ENCODE measurements around the gene TTC34.

Gene TTC34

DNA sequence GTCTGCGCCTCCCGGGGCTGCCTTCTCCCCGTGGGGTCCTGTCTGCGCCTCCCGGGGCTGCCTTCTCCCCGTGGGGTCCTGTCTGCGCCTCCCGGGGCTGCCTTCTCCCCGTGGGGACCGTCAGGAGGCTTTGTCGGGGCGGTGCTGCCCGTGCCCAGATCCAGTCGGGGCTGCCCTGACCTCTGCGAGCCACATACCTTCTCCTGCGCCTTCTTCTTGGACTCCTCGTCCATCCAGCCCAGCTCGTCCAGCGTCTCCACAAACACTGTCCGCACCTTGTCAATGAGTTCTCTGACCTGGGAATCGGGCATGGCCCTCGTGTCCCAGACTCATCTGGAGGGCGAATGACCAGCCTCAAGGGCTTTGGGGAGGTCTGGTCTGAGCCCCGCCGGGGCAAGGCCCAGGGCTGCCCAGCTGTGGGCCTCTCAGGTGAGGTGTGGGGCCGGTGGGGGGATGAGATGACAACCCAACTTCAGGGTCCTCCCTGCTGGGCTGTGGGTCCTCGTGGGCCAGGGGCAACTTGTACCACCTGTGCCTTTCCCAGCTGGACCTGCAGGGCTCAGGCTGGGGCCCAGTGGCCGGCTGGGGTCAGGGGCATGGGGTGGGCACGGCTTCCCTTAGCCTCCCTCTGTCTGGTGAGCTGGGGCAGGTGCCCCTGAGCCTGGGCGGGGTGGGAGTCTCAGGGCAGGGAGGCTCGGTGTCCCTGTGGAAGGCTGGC is 205.5 kb downstream of the TTC34 start:
- H3K4me3 ChIP-seq (ENCODE audit: low read length), result no peak overlapping the region
- no peak for TF ChIP-seq ZNF274 (IDR thresholded peaks at IDR 0.05; ENCODE audit: low read depth, low read length)

DNA sequence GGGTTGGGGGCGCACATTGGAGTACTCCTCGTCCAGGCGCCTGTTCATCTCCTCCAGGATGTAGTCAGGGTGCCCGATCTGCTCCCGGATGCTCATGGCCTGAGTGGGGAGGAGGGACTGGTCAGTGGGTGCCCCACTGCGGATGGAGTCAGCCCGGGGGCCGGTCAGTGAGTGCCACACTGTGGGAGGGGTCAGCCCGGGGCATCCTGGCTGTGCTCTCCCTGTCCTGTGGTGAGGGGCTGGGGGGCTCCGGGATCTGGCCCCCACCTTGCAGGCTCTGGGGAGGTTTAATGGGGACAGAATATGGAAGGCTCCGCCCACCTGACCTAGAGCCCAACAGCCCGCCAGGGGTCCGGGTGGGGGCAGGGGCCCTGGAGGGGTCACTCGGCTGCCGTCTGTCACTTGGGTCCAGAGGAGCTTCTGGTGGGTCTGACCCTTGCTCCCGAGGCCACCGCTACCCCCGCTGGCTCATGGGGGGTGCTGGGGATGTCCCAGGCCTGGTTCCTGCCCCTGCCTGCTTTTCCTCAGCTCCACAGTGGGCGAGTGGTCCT is 206.2 kb downstream of the TTC34 start:
- no peak overlapping the region for H3K4me3 ChIP-seq (ENCODE audit: low read length)
- TF ChIP-seq ZNF274 (IDR thresholded peaks at IDR 0.05; ENCODE audit: low read depth, low read length), result no peak

DNA sequence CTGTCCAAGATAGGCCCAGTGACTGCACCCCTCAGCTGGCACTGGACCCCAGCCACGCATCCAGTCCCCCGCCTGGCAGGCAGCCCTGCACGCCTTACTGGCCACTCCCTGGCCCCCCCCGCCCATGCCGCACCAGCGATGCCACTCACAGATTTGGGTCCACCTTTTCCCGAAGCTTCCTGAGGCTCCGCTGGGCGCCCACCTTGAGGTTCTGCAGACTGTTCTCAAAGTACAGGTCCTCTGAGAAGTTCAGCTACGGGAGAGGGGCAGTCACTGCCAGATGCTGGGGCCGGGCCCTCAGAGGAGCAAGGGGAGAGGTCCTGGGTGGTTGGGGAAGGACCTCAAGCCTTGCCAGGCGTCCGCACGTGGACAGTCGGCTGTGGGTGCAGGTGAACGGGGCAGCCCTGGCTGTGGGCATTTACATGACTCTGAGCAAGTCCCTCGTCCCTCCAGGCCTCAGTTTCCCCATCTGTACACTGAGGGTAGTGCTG is 206.8 kb downstream of the TTC34 start:
- TF ChIP-seq ZNF274 (IDR thresholded peaks at IDR 0.05; ENCODE audit: low read depth, low read length), result no peak
- no peak overlapping the region for H3K4me3 ChIP-seq (ENCODE audit: low read length)

DNA sequence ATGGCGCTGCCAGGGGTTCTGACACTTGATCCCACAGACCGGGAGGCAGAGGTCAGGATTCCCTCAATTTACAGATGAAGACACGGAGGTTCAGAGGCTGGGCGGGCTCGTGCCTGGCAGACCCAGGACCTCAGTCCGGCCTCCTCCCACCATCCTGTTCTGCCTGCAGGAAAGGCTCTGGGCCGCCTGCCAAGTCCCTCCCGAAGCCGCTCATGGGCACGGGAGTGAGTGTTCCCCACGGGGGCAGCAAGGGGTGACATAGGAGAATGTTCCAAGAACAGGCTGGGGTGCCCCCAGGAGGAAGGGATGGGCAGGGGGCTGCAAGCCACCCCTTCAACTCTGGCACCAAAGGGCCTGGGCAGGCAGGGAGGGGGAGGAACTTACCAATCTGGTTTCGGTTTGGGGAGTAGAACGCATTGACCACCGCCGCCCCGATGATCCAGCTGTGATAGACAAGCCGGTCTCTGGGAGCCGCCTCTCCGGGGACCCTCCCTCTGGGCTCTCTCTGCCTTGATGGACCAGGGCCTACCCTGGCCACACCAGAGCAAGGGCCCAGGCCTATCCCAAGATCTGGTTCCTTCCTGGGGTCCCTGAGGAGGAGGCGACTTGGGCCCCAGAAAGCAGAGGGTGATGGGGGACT is 207.4 kb downstream of the TTC34 start:
- no peak for TF ChIP-seq ZNF274 (IDR thresholded peaks at IDR 0.05; ENCODE audit: low read depth, low read length)
- no peak overlapping the region for H3K4me3 ChIP-seq (ENCODE audit: low read length)

DNA sequence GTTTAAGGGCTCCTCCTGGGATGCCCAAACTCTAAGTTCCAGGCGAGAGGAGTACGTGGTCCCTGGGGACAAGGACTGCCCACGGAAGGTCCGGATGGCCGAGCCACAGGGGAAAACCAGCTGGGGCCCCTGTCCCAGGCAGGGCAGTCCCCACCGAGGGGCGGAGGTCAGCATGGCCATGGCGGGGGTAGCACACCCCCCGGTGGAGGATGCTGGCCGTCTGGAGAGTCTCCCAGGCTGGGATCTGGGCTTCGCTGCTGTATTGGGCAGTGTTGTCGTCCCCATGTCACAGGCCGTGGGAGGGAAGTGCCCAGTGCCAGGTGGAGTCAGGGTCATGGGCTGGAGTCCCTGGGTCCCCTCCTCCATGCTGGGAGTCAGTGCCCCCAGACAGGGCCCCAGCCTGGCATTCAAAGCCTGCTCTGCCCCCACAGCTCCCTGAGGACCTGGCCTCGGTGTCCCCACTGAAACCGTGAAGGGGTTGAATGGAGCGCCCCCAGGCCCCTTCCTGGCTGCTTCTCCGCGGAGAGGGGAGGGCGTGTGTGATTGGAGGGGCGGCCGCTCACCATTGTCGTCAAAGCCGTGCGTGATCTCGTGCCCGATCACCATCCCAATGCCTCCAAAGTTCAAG is 208.1 kb downstream of the TTC34 start:
- no peak for TF ChIP-seq ZNF274 (IDR thresholded peaks at IDR 0.05; ENCODE audit: low read depth, low read length)
- no peak overlapping the region for H3K4me3 ChIP-seq (ENCODE audit: low read length)

DNA sequence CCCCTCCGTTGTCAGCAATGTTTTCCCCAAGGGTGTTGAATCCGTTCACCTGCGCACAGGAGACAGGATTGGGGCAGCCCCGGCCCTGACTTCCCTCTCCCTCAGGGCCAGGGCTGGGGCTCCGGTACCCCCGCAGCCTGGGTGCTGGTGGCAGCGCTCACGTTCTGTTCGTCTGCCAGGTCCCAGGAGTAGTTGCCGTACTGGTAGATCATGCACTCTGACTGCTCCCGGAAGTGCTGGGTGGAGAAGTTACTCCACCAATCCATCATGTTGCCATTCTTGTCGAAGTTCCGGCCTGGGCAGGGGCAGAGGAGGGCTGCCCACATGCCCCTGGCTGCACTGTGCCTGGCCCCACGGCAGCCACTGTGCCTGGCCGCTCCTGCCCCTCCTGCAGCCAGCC is 208.8 kb downstream of the TTC34 start:
- TF ChIP-seq ZNF274 (IDR thresholded peaks at IDR 0.05; ENCODE audit: low read depth, low read length), result no peak
- no peak overlapping the region for H3K4me3 ChIP-seq (ENCODE audit: low read length)

DNA sequence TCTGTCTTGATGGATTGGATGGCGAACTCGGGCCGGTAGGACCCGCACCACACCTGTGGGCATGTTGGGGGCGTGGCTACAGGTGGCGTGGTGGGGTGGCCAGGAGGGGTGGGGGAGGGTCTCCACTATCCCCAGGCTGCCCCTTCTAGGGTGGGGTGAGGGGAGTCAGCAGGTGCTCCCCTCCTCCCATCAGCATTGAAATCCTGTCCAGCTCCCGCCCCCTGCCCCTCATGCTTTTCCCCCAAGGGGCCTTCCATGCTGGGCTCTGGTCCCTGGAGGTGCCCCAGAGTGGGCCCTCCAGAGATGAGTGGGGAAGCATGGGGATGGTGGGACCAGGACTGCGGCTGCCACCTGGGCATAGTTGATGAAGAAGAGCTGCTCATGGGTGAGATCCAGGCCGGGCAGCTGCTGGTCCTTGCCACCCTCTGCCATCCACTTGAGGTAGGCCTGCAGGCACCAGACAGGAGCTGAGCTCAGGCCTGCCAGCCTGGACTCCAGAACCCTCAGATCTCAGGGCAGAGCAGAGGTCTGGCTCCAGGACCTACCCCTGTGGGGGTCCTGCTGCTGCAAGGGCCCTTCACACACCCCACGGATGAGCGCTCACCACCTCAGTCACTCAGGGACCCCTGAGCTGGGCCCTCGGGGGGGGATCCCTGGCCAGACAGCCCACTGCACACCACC is 209.8 kb downstream of the TTC34 start:
- TF ChIP-seq ZNF274 (IDR thresholded peaks at IDR 0.05; ENCODE audit: low read depth, low read length), result no peak
- no peak overlapping the region for H3K4me3 ChIP-seq (ENCODE audit: low read length)

DNA sequence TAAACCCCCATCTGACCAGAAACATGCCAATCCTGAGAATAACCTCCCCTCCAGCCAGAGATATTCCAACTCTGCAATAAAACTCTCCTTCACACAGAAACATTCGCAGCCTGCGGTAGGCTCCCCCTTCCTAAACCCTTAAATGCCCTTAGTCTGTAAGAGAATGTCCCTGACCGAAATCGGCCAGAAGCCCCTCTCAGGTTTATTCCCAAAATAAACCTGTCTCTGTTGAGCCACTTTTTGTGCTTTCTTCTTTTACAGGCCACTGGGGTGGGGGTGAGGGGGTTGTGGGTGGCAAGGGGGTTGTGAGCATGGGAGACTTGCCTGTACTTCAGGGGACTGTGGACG is 210.3 kb downstream of the TTC34 start:
- TF ChIP-seq ZNF274 (IDR thresholded peaks at IDR 0.05; ENCODE audit: low read depth, low read length), result no peak
- H3K4me3 ChIP-seq (ENCODE audit: low read length), result no peak overlapping the region

DNA sequence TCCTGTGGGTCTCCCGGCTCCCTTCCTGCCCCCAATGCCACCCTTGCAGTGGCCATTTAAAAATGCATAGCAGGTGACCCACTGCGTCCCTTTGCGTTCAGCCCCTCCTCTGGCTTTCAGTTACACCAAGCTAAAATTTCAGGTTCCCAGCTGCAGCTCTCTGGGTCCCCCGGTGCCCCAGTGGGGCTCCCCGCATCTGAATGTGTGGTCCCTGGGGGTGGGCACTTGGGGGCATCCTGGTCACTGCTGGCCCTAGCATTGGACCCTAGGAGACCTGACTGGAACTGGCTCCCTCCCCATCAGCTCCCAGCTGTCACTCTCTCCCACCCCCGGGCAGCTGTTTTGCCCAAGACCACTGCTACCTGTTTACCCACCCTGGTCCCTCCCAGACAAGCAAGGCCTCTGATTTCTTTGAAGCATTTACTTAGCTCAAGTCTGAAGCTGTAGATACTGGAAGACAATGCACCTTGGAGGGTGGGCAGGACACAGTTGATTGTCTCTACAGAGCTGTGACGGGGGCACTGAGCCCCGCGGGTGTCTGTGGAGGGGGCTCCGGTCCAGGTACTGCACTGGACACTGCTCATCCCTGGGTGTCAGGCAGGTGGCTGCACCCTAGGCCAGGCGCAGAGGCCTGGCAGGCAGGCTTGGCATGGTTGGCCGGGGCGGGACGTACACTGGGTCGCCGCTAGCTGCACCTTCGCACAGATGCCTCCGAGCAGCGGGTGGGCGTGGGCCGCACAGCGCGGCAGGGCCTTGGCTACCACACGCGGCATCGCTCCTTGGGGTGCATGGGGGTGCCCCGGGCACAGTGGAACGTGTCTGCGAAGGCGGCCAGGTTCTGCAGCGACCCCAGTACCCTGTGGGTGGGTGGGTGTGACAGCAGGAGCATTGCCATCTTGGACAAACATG is 211.0 kb downstream of the TTC34 start:
- H3K4me3 ChIP-seq (ENCODE audit: low read length), result no peak overlapping the region
- no peak for TF ChIP-seq ZNF274 (IDR thresholded peaks at IDR 0.05; ENCODE audit: low read depth, low read length)

DNA sequence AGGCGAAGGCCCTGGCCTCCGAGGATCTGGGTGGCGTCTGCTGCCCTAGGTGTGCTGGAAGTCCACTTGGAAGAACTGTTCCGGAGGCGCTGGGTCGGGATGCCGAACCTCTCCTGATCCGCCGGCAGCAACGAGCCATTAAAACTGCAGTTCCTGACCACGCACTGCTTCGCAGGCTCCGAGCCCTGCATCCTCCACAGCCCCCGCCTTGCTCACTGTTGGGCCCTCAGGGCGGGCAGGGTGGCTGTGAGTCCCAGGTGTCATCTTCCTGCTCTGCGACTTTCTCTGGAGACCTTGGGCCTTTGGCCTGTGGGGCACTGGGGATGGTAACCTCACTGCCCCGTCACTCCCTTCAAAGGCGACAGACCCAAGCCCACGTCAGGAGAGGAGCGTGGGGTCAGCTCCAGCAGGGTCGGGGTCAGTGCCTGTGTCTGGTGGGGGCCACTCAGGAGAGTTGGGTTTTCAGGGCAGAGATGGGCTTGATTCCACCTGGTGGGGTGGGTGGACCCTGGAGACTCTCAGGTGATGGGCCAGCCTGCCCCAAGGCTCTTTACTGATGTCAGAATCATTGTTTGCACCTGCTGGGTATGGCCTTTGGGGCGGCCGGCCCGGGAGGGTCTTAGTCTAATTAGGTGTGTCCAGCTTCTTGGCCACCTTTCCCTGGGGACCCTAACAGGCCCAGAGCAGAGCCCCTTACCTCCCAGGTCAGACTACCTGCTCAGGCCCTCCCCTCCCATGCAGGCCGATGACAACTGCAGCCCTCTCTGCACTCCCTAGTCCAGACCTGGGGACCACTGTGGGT is 211.9 kb downstream of the TTC34 start:
- TF ChIP-seq ZNF274 (IDR thresholded peaks at IDR 0.05; ENCODE audit: low read depth, low read length), result no peak
- no peak overlapping the region for H3K4me3 ChIP-seq (ENCODE audit: low read length)

DNA sequence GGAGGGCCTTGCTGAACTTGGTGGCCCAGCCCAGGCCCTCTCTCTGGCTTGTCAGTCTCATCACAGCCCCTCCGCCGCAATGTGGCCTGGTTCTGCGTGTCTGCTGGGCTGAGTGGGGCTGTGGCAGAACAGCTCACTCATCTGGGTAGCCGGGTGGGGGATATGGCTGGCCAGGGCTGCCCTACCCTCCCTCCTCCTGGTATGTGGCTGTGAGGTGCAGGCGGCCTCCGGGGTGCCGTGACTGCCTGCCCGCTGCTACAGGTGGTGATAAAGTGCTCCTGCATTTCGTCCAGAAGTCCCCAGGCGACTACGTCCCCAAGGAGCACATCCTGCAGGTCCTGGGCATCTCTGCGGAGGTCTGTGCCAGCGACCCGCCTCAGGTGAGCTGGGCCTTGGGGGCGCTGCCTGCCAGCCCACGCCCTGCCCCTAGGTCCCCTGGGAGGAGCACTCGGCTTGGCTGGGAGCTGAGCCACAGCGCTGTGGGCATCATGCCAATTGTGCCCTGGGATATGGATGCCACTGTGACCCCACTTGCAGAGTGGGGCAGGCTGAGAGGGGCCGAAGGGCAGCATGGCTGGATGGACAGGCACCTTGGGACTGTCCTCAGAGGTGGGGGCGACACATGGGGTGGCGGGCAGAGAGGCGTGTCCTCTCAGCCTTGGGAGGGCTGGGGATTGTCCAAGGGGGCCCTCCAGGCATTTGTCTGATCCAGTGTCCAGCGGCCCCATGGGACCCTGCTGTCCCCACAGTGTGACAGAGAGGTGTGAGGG is 212.6 kb downstream of the TTC34 start:
- no peak for TF ChIP-seq ZNF274 (IDR thresholded peaks at IDR 0.05; ENCODE audit: low read depth, low read length)
- H3K4me3 ChIP-seq (ENCODE audit: low read length), result no peak overlapping the region

Measured in GM08714 (cell line).